ENCODE data around the gene SORCS2.

SORCS2 gene

DNA sequence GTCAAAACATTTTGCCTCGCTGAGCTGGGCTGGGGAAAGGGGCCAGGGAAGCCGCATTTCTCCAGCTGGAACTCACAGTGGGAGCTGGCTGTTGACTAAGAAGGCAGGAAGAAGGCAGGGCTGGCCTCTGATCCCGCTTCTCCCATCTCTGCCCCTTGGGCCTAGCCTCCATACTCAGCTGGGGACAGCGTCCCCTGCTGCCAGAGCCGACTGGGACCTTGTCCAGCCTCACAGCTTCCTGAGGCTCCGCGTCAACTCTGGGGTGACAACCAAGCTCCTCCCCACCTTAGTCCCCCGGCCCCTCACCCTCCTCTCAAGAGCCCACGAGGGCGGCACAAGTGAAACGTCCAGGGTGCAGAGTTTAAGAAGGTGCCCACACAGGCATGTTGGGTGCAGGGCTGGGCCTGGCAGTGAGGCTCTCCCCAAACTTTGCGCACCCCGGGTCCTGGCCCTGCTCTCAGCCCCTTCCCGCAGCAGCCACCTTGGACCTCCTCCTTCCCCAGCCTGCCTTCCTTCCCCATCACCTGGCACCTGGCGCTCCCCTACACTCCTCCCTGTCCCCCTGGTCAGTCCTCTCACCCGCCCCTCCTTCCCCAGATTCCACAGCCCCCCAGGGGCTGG lies 141.6 kb downstream of the SORCS2 start:
- H3K9me3 ChIP-seq (ENCODE audit: low read length), result no peaks in the 10 kb centered on the region
- H3K36me3 ChIP-seq (ENCODE audit: insufficient read depth, low read length), result no peaks in the 10 kb centered on the region
- no peak overlapping the region for H3K4me3 ChIP-seq (ENCODE audit: low read depth, low read length, poor library complexity, severe bottlenecking)
- H3K27ac ChIP-seq (ENCODE audit: low read depth, low read length, poor library complexity, severe bottlenecking), result no peak overlapping the region
- H3K4me2 ChIP-seq (ENCODE audit: low read length), result no peak overlapping the region
- H3K9ac ChIP-seq (ENCODE audit: low read length), result no peak overlapping the region
- H2AFZ ChIP-seq (ENCODE audit: low read length), result no peak overlapping the region
- no peaks in the 10 kb centered on the region for H3K27me3 ChIP-seq (ENCODE audit: insufficient read depth, low read length)
- H3K79me2 ChIP-seq (ENCODE audit: insufficient read depth, low read length), result no peaks in the 10 kb centered on the region
- H3K9me2 ChIP-seq (ENCODE audit: low read depth, low read length), result no peaks in the 10 kb centered on the region
- no peaks in the 10 kb centered on the region for H3F3A ChIP-seq (ENCODE audit: insufficient read depth, low read length)
- TF ChIP-seq, protein P1, sequence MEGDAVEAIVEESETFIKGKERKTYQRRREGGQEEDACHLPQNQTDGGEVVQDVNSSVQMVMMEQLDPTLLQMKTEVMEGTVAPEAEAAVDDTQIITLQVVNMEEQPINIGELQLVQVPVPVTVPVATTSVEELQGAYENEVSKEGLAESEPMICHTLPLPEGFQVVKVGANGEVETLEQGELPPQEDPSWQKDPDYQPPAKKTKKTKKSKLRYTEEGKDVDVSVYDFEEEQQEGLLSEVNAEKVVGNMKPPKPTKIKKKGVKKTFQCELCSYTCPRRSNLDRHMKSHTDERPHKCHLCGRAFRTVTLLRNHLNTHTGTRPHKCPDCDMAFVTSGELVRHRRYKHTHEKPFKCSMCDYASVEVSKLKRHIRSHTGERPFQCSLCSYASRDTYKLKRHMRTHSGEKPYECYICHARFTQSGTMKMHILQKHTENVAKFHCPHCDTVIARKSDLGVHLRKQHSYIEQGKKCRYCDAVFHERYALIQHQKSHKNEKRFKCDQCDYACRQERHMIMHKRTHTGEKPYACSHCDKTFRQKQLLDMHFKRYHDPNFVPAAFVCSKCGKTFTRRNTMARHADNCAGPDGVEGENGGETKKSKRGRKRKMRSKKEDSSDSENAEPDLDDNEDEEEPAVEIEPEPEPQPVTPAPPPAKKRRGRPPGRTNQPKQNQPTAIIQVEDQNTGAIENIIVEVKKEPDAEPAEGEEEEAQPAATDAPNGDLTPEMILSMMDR (IDR thresholded peaks at IDR 0.05; ENCODE audit: low read length), result no peak
- TF ChIP-seq EZH2 (IDR thresholded peaks at IDR 0.05; ENCODE audit: borderline replicate concordance, low read length), result no peak
- no peaks in the 10 kb centered on the region for H3K4me1 ChIP-seq (ENCODE audit: insufficient read depth, low read length, severe bottlenecking)
- no peaks in the 10 kb centered on the region for H4K20me1 ChIP-seq (ENCODE audit: insufficient read depth, low read length)

DNA sequence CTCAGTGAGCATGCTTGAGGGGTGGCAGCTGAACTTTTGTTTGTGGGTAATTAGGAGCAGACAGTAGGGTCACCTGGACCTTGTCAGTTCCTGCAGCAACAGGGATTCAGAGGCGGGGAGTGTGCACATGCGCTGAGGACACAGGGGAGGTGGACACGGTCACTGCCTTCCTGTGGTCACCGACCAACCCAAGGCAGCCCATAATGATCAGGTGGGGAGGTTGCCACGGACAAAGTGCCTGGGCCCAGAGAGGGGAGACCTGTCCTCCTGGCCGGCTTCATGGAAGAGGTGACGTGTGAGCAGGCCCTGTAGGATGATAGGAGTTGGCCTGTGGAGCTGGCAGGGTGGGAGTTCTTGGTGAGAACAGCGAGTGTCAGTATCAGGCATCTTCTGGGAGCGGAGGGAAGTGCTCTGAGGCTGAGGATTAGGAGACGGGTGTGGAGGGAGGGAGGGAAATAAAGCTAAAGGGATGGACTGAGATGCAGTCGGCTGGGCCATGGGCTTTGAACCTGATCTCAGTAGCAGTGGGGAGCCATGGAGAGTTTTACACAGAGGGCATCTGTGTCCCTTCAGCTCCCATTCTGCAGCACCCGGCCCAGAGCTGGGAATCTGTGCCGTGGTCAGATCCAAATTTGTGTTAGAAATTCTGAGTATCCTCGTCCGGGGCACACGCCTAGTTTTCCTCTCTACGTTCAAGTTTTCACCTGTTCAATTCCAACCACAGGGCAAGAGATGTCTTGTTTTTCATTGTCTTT lies 142.4 kb downstream of the SORCS2 start:
- Histone ChIP-seq H3K27ac (ENCODE audit: low read depth, low read length, poor library complexity, severe bottlenecking) (no peak overlapping the region), H3K9me3 (ENCODE audit: low read length) (no peaks in the 10 kb centered on the region), H2AFZ (ENCODE audit: low read length) (no peak overlapping the region), H3K4me2 (ENCODE audit: low read length) (no peak overlapping the region), H4K20me1 (ENCODE audit: insufficient read depth, low read length) (no peaks in the 10 kb centered on the region), H3K36me3 (ENCODE audit: insufficient read depth, low read length) (no peaks in the 10 kb centered on the region), H3K4me3 (ENCODE audit: low read depth, low read length, poor library complexity, severe bottlenecking) (no peak overlapping the region), H3K9ac (ENCODE audit: low read length) (no peak overlapping the region), H3F3A (ENCODE audit: insufficient read depth, low read length) (no peaks in the 10 kb centered on the region), H3K4me1 (ENCODE audit: insufficient read depth, low read length, severe bottlenecking) (no peaks in the 10 kb centered on the region), H3K27me3 (ENCODE audit: insufficient read depth, low read length) (no peaks in the 10 kb centered on the region), H3K9me2 (ENCODE audit: low read depth, low read length) (no peaks in the 10 kb centered on the region), H3K79me2 (ENCODE audit: insufficient read depth, low read length) (no peaks in the 10 kb centered on the region)
- TF ChIP-seq, protein P1 (IDR thresholded peaks at IDR 0.05; ENCODE audit: low read length), result no peak
- TF ChIP-seq EZH2 (IDR thresholded peaks at IDR 0.05; ENCODE audit: borderline replicate concordance, low read length), result no peak

DNA sequence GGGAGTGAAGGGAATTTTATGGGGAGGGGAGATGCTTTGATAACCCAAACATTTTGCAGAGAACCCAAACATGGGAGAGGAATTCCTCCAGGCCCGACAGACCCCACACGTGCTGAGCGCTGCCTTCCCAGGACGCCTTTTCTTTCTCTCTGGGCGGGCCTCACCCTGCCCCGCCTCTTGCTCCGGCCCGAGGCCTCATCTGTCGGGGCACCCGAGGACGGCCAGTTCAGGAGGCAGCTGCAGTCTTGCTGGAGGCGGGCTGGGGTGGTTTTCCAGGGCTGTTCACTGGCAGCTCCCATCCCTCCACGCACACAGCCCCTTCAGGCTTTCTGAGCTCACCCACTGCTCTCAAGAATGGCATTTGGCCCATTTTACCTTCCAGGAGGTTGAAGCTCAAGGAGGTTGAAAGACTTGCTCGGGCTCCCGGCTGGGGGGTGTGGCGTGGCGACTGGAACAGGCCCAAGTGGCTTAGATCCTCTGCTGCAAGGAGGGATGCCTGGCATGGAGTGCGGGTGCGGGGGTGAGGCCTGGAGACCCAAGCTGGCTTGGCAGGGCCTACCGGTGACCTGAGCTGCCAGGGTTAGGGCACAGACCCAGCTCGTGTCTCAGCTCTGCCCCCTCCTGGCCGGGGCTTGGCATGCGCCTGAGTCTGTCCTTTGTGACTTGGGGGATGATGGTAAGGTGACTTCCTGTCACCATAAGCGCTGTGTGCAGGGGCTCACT lies 143.2 kb downstream of the SORCS2 start:
- H3K9me3 ChIP-seq (ENCODE audit: low read length), result no peaks in the 10 kb centered on the region
- no peaks in the 10 kb centered on the region for H3K27me3 ChIP-seq (ENCODE audit: insufficient read depth, low read length)
- TF ChIP-seq, protein P1 (IDR thresholded peaks at IDR 0.05; ENCODE audit: low read length), result peak; percentile 55
- TF ChIP-seq EZH2 (IDR thresholded peaks at IDR 0.05; ENCODE audit: borderline replicate concordance, low read length), result no peak
- no peaks in the 10 kb centered on the region for H3K9me2 ChIP-seq (ENCODE audit: low read depth, low read length)
- H3K4me1 ChIP-seq (ENCODE audit: insufficient read depth, low read length, severe bottlenecking), result no peaks in the 10 kb centered on the region
- H3K4me3 ChIP-seq (ENCODE audit: low read depth, low read length, poor library complexity, severe bottlenecking), result no peak overlapping the region
- H3F3A ChIP-seq (ENCODE audit: insufficient read depth, low read length), result no peaks in the 10 kb centered on the region
- H3K27ac ChIP-seq (ENCODE audit: low read depth, low read length, poor library complexity, severe bottlenecking), result no peak overlapping the region
- no peaks in the 10 kb centered on the region for H3K36me3 ChIP-seq (ENCODE audit: insufficient read depth, low read length)
- H2AFZ ChIP-seq (ENCODE audit: low read length), result no peak overlapping the region
- H3K79me2 ChIP-seq (ENCODE audit: insufficient read depth, low read length), result no peaks in the 10 kb centered on the region
- no peak overlapping the region for H3K9ac ChIP-seq (ENCODE audit: low read length)
- H3K4me2 ChIP-seq (ENCODE audit: low read length), result no peak overlapping the region
- H4K20me1 ChIP-seq (ENCODE audit: insufficient read depth, low read length), result no peaks in the 10 kb centered on the region

Measured in OCI-LY1 (cell line).